Neural progenitor cell (in vitro differentiated cells): ENCODE data around the gene FARP1. TPM values are rescaled to one million over a fixed set of nuclear protein-coding genes. Genes with fewer than 3 reads are reported as not detected.

Experiments
- DNase-seq: peaks from one replicate; pipeline ENCODE4 v3.0.0-alpha.2; 2016; ENCODE audit warnings: low spot score
- H2AFZ ChIP-seq: fragments of 200-600 bp; sonication (generic); replicated peaks from 2 replicates; pipeline ENCODE4 v1.6.1; 2016; ENCODE audit warnings: antibody characterized with exemption
- H3F3A ChIP-seq: fragments of 200-600 bp; sonication (generic); 2 replicates; pipeline ENCODE4 v1.6.1; 2016; ENCODE audit warnings: antibody characterized with exemption, low read depth
- H3K27ac ChIP-seq: fragments of 200-600 bp; sonication (generic); 2 replicates; pipeline ENCODE4 v1.5.1; 2016; ENCODE audit warnings: mild to moderate bottlenecking
- H3K27me3 ChIP-seq: fragments of 200-600 bp; sonication (generic); 2 replicates; pipeline ENCODE4 v1.6.1; 2016; ENCODE audit warnings: mild to moderate bottlenecking, moderate library complexity
- H3K36me3 ChIP-seq: fragments of 200-600 bp; sonication (generic); 2 replicates; pipeline ENCODE4 v1.5.1; 2016
- H3K4me1 ChIP-seq: fragments of 200-600 bp; sonication (generic); 2 replicates; pipeline ENCODE4 v1.6.1; 2016; ENCODE audit warnings: mixed run types
- H3K4me2 ChIP-seq: fragments of 200-600 bp; sonication (generic); 2 replicates; pipeline ENCODE4 v1.6.1; 2016
- H3K4me3 ChIP-seq: fragments of 200-600 bp; sonication (generic); 2 replicates; pipeline ENCODE4 v1.5.1; 2016
- H3K79me2 ChIP-seq: fragments of 200-600 bp; sonication (generic); 2 replicates; pipeline ENCODE4 v1.6.1; 2016; ENCODE audit warnings: low read depth
- H3K9ac ChIP-seq: fragments of 200-600 bp; sonication (generic); 2 replicates; pipeline ENCODE4 v1.6.1; 2016
- H3K9me3 ChIP-seq: fragments of 200-600 bp; sonication (generic); 2 replicates; pipeline ENCODE4 v1.5.1; 2016; ENCODE audit warnings: low read depth
- H4K20me1 ChIP-seq: fragments of 200-600 bp; sonication (generic); 2 replicates; pipeline ENCODE4 v1.6.1; 2016; ENCODE audit warnings: low read depth
- H3K27ac Mint-ChIP-seq: 3 replicates; pipeline ENCODE4 v1.8.0; 2021; ENCODE audit warnings: mixed read lengths
- H3K27me3 Mint-ChIP-seq: 2 replicates; pipeline ENCODE4 v1.8.0; 2022; ENCODE audit warnings: low read depth, mild to moderate bottlenecking, inconsistent platforms, moderate library complexity, mixed read lengths; ENCODE audit not compliant: insufficient read depth
- H3K36me3 Mint-ChIP-seq: 3 replicates; pipeline ENCODE4 v1.8.0; 2021; ENCODE audit warnings: mixed read lengths
- H3K4me1 Mint-ChIP-seq: 3 replicates; pipeline ENCODE4 v1.8.0; 2021; ENCODE audit warnings: mixed read lengths
- H3K4me3 Mint-ChIP-seq: 3 replicates; pipeline ENCODE4 v1.8.0; 2021; ENCODE audit warnings: mild to moderate bottlenecking, moderate library complexity, mixed read lengths
- H3K9me3 Mint-ChIP-seq: 3 replicates; pipeline ENCODE4 v1.8.0; 2020; ENCODE audit warnings: mixed read lengths
- EZH2 ChIP-seq: fragments of 200-600 bp; sonication (generic); IDR thresholded peaks from 2 replicates; pipeline ENCODE4 v1.6.1; 2017; ENCODE audit warnings: antibody characterized with exemption, mild to moderate bottlenecking, moderate library complexity
- EZH2phosphoT487 ChIP-seq: fragments of 200-600 bp; sonication (generic); IDR thresholded peaks from 2 replicates; pipeline ENCODE4 v1.6.1; 2017; ENCODE audit warnings: antibody characterized with exemption
- total RNA-seq: library from RNA; depleted of rRNA; stranded (reverse); fragments of >200 nt; gene quantifications from 2 replicates; pipeline ENCODE4 v1.2.3, GENCODE V29; 2015; ENCODE audit warnings: low replicate concordance
- TF ChIP-seq, protein P1 (sequence below): fragments of 200-600 bp; sonication (generic); IDR thresholded peaks from 2 replicates; pipeline ENCODE4 v1.5.1; 2017; ENCODE audit warnings: antibody characterized with exemption, mild to moderate bottlenecking

FARP1 gene
- total RNA-seq, 1 donor from 2014 or later = 78.0 TPM

DNA sequence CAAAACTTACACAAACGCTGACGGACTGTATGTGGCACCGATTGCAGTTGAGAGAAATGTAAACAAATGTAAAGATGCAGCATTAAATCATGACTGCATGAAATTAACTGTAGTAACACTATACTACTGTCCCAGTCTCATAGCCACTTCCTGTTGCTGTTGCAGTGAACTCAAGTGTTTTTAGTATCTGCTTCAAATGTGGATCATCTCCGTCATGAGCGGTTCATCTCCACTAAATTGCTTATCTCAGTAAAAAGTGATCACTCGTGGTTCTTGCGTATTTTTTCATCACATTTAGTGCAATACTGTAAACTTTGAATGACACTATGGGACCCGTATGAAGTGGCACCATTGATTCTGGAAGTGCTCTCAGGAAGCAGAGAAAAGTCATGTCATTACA is 94.4 kb downstream of the FARP1 start:
- peaks cover 11% of the 10 kb centered on the region for H3K4me1 Mint-ChIP-seq
- TF ChIP-seq EZH2 (no peak), EZH2phosphoT487 (no peak)
- TF ChIP-seq, protein P1, sequence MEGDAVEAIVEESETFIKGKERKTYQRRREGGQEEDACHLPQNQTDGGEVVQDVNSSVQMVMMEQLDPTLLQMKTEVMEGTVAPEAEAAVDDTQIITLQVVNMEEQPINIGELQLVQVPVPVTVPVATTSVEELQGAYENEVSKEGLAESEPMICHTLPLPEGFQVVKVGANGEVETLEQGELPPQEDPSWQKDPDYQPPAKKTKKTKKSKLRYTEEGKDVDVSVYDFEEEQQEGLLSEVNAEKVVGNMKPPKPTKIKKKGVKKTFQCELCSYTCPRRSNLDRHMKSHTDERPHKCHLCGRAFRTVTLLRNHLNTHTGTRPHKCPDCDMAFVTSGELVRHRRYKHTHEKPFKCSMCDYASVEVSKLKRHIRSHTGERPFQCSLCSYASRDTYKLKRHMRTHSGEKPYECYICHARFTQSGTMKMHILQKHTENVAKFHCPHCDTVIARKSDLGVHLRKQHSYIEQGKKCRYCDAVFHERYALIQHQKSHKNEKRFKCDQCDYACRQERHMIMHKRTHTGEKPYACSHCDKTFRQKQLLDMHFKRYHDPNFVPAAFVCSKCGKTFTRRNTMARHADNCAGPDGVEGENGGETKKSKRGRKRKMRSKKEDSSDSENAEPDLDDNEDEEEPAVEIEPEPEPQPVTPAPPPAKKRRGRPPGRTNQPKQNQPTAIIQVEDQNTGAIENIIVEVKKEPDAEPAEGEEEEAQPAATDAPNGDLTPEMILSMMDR = no peak
- no peak overlapping the region for H3K4me3 Mint-ChIP-seq

DNA sequence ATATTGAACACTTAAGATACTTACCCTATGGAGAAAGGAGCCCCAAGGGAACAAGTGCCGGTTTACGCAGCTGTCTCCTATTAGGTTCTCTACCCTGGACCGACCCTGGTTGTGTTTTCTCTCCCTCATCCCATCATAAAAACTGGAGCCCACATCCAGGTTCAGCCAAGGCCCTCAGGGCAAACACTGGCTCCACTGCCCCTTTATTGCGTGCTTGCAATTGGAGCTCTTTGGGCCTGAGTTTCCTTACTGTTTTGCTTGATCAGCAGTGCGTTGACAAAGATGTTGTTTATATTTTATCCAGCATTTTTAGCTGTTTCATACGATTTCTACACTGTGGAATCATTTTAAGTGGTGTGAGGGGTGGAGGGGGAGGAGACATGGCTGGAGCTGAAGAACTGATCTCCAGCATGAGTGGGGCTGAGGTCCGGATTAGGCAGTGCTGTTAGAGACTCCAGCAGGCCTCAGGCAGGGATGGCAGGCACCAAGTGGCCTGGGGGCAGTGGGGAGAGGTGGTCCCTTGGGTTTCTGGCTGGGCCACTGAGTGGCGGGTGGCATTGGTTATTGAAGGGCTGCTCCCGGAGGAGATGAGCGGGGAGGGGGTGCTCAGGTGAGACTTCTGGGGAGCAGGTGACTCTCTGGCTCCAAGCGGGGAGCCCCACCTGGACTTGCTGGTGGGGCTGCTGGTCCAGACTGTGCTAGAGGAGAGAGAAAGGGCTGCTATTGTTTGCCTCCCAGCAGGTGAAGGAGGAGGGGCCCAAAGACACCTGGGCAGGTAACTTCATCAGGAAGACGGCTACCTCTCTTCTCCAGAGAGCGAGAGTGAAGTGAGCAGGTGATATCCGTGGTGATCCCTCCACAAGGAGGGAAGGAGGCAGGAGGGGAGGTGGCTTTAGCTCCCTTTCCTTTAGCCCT is 96.5 kb downstream of the FARP1 start:
- H4K20me1 ChIP-seq = peaks cover 7% of the 10 kb centered on the region
- H3K9ac ChIP-seq = no peak overlapping the region
- no peak overlapping the region for H3K4me3 ChIP-seq
- H2AFZ ChIP-seq = no peak overlapping the region
- no peaks in the 10 kb centered on the region for H3F3A ChIP-seq
- H3K4me1 Mint-ChIP-seq = peaks cover 8% of the 10 kb centered on the region
- no peaks in the 10 kb centered on the region for H3K27me3 Mint-ChIP-seq
- H3K79me2 ChIP-seq = peaks cover 46% of the 10 kb centered on the region
- no peak for DNase-seq
- H3K4me1 ChIP-seq = peaks cover 5% of the 10 kb centered on the region
- H3K36me3 Mint-ChIP-seq = peaks cover 23% of the 10 kb centered on the region
- H3K4me3 Mint-ChIP-seq = no peak overlapping the region
- H3K27me3 ChIP-seq = no peaks in the 10 kb centered on the region
- no peaks in the 10 kb centered on the region for H3K9me3 ChIP-seq
- no peak overlapping the region for H3K27ac ChIP-seq
- H3K36me3 ChIP-seq = no peaks in the 10 kb centered on the region
- H3K4me2 ChIP-seq = no peak overlapping the region
- TF ChIP-seq EZH2 (no peak), EZH2phosphoT487 (no peak)
- TF ChIP-seq, protein P1 = no peak
- H3K27ac Mint-ChIP-seq = peak overlapping the region; percentile 63
- peaks cover 5% of the 10 kb centered on the region for H3K9me3 Mint-ChIP-seq

More for the DNA sequence above, 94.4 kb downstream of the FARP1 start:
- Histone ChIP-seq H3K27ac (no peak overlapping the region), H3F3A (no peaks in the 10 kb centered on the region), H3K4me1 (peaks cover 5% of the 10 kb centered on the region), H3K4me3 (no peak overlapping the region), H3K9me3 (no peaks in the 10 kb centered on the region), H3K27me3 (no peaks in the 10 kb centered on the region), H3K36me3 (no peaks in the 10 kb centered on the region), H3K9ac (no peak overlapping the region), H3K4me2 (no peak overlapping the region), H4K20me1 (peaks cover 23% of the 10 kb centered on the region), H2AFZ (no peak overlapping the region), H3K79me2 (peaks cover 58% of the 10 kb centered on the region)
- no peaks in the 10 kb centered on the region for H3K27me3 Mint-ChIP-seq
- peaks cover 23% of the 10 kb centered on the region for H3K36me3 Mint-ChIP-seq
- H3K9me3 Mint-ChIP-seq = peaks cover 5% of the 10 kb centered on the region
- no peak overlapping the region for H3K27ac Mint-ChIP-seq
- no peak for DNase-seq

DNA sequence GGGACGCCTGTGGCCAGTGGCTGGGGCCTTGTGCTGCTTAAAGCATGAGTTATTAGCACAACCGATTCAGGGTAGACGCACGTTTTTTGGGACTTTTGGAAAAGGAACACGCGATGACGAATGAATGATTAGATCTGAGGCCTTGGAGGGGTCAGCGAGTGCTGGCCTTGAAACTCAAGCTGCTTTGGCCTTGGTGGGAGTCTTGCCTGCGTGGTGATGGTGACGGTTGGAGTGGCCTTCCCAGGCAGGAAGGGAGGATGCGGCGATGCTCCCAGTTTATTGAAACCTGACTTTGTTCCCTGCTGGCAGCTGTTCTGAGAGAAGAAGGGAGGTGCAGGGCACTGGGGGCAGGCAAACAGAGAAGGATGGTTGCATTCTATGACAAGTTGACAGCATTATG is 97.2 kb downstream of the FARP1 start:
- H3K36me3 Mint-ChIP-seq = peaks cover 23% of the 10 kb centered on the region
- no peaks in the 10 kb centered on the region for H3K27me3 ChIP-seq
- no peak overlapping the region for H3K27ac Mint-ChIP-seq
- no peaks in the 10 kb centered on the region for H3K36me3 ChIP-seq
- H3K27ac ChIP-seq = no peak overlapping the region
- H3K27me3 Mint-ChIP-seq = no peaks in the 10 kb centered on the region
- no peak overlapping the region for H3K9ac ChIP-seq
- H3K9me3 Mint-ChIP-seq = peaks cover 5% of the 10 kb centered on the region
- H3F3A ChIP-seq = no peaks in the 10 kb centered on the region
- H3K79me2 ChIP-seq = peaks cover 42% of the 10 kb centered on the region
- H3K4me3 ChIP-seq = no peak overlapping the region
- H3K9me3 ChIP-seq = no peaks in the 10 kb centered on the region
- peaks cover 3% of the 10 kb centered on the region for H3K4me1 ChIP-seq
- H3K4me1 Mint-ChIP-seq = peaks cover 7% of the 10 kb centered on the region
- H2AFZ ChIP-seq = no peak overlapping the region
- DNase-seq = no peak
- H4K20me1 ChIP-seq = peaks cover 7% of the 10 kb centered on the region
- H3K4me2 ChIP-seq = no peak overlapping the region
- no peak overlapping the region for H3K4me3 Mint-ChIP-seq
- TF ChIP-seq EZH2 (no peak), EZH2phosphoT487 (no peak)
- TF ChIP-seq, protein P1 = no peak
